Measurements from ENCODE around the gene MYO1A.
"Not testable (repeated sequence)": the region's sequence is repeated elsewhere in the genome, so short reads cannot be mapped to it uniquely, and the experiment has no call there.

Gene MYO1A

DNA sequence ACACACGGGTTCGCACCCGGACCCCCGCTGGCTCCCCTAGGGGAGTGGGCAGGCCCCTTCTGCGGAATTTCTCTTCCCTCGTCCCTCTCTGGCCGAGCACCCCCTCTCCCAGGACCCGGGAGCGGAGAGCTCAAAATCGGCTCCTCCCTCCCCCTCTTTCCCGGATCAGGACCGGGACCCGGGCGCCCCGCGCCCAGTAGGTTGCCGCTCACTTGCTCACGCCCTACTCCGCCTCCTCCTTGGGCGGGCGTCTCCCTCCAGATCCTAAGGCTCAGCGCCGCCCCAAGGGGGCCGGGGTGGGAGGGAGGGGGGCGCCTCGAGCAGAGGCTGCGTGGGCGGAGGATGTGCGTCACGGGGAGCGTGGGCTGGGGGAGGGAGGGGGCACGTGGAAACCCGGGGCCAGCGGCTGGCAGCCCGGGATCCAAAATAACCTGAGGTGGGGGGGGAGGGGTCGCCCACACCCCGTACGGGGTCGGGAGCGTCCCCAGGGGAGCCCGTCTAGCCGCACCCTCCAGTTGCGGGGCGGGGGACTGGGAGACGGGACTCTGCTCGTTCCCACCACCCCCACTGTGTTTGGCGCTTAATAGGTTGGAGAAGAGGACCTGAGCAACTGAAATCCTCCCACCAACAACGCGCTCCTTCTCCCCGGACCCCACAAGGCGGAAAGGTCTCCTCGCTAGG, 37.2 kb upstream of the MYO1A start:
- peak; percentile 91 for DNase-seq

DNA sequence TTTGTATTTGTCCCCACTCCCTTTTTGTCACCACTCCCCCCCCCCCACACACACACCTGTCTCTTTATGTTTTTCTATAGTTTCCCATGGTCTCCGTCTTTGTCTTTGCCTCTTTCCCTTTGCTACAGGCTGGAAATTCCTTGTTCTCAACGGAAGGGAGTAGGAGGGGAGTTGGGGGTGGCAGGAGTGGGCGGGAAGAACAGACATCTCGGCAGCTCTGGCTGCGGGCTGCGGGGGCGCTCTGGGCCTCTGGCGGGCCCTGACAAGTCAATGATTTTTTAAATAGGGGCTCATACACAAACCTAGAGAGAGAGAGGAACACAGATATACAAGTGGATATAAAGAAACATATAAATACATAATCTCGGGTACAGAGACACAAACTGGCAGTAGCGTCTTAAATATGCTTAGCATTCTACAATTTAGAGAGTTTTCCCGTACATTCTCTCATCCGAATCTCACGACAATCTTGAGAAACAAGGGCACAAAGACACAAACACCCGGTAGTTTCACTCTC, 36.6 kb upstream of the MYO1A start:
- peak; percentile 62 for DNase-seq

GRCh38 chr12:57085999-57086492, 36.1 kb upstream of the MYO1A start:
- DNase-seq: peak; percentile 31

DNA sequence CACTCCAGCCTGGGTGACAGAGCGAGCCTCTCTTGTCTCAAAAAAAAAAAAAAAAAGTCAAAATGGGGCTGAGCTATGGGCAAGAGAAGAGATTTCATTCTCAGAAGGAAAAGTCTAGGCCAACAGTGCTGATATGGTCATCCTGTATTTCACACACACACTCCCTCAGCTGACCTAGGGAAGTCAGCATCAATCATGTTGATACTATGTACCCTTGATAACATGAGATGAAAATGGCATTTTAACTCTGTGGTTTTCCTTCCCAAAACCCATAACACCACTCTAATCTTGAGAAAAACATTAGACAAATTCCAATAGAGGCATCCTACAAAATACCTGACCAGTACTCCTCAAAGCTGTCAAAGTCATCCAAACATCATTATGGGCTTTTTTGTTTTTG, 30.9 kb upstream of the MYO1A start:
- no peak for DNase-seq

DNA sequence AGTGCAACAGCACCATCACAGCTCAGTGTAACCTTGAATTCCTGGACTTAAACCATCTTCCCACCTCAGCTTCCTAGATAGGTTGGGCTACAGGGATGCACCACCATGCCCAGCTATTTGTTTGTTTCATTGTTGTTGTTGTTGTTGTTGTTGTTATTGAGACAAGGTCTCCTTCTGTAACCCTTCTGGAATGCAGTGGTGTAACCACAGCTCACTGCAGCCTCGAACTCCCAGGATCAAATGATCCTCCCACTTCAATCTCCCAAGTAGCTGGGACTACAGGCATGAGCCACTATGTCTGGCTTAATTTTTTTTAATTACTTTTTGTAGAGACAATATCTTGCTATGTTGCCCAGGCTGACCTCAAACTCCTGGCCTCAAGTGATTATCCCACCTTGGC, 29.9 kb upstream of the MYO1A start:
- no peak for DNase-seq

DNA sequence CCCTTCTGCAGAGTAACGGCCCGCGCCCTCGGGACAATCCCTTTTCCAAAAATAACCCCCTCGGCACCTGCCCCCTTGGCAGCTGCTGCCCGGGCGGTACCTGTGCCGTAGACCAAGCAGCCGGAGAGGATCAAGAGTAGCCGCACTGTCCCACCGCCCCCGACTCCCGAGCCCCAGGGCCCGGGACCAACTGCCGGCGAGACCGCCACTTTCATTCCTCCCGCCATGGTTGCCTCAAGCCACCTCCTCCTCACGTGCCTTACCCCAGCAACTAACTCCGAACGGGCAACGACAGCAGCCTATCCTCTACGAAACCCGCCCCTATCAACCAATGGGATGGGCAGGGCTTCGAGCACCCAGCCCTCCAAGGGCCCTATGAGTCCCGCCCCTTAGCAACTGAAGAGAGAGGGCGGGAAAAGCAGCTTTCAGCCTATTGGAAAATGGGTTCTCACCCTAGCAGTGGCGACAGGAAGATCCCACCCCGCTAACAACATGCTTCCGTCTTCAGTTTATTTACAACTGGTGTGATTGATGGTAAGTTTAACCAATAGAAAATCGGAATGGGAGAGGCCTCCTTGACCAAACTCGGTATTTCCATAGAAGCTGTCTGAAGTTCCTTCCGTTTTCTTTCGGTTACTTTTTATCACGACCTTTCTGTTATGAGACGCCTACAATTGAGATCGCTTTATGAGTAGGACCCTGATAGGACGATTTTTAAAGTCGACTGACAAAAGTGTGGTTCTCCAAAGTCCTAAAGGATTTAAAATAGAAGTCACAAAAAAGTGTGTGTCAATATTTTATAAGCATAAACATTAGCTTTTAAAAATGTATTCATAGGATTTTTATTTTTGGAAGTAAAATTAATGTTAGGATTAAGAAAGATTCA, 28.8 kb upstream of the MYO1A start, which contains the start of gene NEMP1:
TSS of gene NEMP1 (minus strand) at position 273 of the 886 bp plus-strand sequence. CDS start at position 227, 46 bp downstream.
- peak; percentile 96 for DNase-seq

GRCh38 chr12:57073566-57074450, 23.9 kb upstream of the MYO1A start:
- DNase-seq: not testable (repeated sequence)

GRCh38 chr12:57072661-57073060, 22.7 kb upstream of the MYO1A start:
- no peak for DNase-seq

GRCh38 chr12:57069523-57069922, 19.6 kb upstream of the MYO1A start:
- peak; percentile 55 for DNase-seq

GRCh38 chr12:57066245-57066644, 16.3 kb upstream of the MYO1A start:
- no peak for DNase-seq

DNA sequence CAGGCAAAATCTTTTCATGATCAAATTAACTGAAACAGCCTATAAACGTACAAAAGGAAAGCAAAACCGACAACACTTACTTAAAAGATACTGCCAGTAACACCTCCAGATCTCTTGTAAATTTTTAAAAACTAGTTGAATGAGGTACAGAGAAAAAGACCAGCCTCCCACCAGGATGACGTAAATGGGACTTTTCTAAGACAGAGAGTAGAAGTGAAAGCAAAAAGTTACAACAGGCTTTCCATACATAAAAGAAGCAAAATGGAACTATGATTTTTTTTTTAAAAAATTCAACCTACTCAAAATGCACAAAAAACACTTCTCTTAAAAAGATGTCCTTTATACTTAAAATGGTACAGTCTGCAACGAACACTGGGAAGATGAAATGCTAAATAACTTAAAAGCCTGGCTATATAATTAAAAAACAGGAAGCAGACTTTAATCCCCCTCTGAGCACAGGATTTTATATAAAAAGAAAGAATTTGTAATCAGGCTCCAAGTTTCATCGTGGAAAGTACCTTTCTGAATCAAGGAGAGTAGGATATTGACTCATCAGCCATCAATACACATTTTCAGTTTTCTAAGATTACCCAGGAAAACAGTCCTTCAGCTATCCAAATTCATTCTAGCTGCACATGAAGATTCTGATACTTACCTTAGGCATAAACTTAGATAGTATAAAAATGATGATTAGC, 14.2 kb upstream of the MYO1A start:
- DNase-seq: peak; percentile 53

GRCh38 chr12:57058454-57058853, 8.5 kb upstream of the MYO1A start:
- no peak for DNase-seq

DNA sequence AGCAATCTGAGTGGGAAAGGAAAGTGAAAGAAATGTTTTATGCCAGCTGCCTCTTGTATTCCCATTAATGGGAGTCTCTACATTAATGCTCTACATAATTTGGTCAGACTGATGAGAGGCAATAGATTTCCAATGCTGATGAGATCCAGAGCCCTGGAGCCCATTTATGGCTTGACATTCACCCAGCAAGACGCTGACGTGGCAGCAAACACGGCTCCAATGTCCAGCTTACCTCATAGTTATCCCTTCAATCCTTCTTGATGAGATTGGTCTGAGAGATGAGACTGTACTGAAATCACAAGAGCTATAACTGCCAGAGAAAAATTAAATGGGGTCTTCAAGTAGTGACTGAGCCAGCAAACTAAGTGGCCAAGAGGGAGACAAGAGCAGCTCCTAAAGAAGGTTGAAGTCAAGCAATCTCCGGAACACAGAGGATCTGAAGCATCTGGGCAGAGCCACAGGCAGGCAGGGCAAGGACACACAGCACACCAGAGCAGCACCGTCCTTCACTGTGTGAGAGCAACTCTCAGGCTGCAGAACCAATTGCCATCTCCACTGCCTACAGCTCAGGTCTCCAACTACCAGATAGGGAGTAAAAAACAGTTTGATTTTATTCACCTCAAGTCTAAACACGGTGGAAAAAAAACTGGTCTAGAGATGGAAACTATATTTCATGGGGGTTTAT, 7.3 kb upstream of the MYO1A start:
- DNase-seq: no peak

DNA sequence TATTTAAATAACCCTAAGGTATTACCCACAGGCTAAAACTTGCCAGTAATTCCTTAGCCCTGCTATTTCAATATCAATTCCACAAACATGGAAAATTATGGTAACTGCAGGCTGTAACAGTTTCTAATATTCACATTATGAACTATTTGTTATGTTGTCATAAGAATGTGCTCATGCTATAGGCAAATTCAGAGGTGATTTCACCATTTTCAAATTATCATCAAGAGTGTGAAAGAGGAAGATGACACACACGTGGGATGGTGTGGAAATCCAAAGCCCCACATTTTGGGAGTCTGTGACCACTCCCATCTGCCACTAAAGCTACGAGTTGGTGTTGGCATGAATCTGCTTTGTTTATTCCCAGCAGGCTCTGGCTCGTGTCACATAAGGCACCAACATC, 5.9 kb upstream of the MYO1A start:
- DNase-seq: no peak

DNA sequence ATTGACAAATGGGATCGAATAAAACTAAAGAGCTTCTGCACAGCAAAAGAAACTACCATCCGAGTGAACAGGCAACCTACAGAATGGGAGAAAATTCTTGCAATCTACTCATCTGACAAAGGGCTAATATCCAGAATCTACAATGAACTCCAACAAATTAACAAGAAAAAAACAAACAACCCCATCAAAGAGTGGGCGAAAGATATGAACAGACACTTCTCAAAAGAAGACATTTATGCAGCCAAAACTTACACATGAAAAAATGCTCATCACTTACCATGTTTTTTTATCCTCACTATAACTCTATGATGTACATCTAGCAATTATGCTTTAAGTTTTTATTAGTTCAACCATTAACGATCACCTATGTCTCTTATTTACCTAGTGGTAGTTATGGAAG, 4.0 kb upstream of the MYO1A start:
- DNase-seq: not testable (repeated sequence)

GRCh38 chr12:57053146-57053545, 3.2 kb upstream of the MYO1A start:
- DNase-seq: not testable (repeated sequence)

GRCh38 chr12:57051011-57051410, 1.1 kb upstream of the MYO1A start:
- no peak for DNase-seq

GRCh38 chr12:57049119-57049446, 846 bp downstream of the MYO1A start:
- DNase-seq: no peak

DNA sequence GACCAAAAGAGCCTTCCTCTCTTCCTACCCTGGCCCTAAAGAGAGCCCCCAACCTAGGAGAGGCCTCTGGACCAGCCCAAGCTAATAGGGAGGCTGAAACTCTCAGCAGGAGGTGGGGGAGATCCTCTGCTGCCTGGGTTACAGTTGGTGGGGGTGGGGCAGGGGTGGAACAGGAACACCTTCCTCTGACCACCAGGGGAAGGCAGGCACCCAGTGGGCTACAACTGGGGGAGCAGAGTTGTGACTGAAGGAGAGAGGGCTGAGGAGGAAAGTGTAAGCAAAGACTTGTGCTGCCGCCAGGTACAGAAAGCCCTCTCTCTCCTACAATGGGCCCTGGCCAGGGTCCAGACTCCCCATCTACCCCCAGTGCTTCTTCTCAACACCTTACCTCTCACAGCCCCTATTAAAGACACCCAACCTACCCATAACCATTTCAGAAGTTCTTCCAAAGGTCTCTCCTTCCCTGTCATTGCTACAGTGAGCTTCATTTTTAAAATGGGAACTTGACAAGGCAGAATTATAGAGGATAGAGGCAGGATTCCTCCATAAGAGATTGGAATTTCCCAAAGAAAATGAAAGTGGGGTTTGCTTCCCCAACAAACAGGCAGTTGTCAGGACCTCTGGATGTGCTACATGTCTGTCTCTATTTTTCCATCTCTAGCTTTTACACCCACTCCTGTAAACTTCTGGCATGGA, 1.4 kb downstream of the MYO1A start:
- DNase-seq: no peak

DNA sequence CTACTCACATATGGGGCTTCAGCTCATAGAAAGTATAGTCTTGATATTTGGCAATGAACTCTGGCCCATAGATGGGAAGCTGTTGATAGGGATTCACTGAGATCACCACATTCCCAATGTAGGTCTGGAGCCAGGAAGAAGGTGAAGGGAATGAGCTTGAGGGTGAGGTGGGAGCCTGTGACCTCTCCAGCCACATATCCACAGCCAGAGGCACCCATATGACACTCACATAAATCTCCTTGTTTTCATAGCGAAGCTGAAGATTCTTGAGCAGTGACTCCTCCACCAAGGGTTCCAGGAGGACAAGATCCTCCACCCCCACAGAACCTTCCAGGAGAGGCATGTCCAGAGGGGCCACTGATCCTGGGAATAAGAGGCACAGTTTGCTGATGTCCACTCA, 1.9 kb downstream of the MYO1A start:
- no peak for DNase-seq

Data from activated naive CD4-positive, alpha-beta T cell treated with Interleukin-2 at 50 U/mL for 16 hours (primary cell).